HG03175 (cell line): Measurements from ENCODE around the gene PRSS33.

Source experiments
- ATAC-seq: cut with Tn5 transposase; IDR thresholded peaks from one replicate; pipeline ENCODE4 v1.9.1; 2021; ENCODE audit warnings: mild to moderate bottlenecking, moderate library complexity; ENCODE audit not compliant: unreplicated experiment

The PRSS33 gene, protein sequence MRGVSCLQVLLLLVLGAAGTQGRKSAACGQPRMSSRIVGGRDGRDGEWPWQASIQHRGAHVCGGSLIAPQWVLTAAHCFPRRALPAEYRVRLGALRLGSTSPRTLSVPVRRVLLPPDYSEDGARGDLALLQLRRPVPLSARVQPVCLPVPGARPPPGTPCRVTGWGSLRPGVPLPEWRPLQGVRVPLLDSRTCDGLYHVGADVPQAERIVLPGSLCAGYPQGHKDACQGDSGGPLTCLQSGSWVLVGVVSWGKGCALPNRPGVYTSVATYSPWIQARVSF

DNA sequence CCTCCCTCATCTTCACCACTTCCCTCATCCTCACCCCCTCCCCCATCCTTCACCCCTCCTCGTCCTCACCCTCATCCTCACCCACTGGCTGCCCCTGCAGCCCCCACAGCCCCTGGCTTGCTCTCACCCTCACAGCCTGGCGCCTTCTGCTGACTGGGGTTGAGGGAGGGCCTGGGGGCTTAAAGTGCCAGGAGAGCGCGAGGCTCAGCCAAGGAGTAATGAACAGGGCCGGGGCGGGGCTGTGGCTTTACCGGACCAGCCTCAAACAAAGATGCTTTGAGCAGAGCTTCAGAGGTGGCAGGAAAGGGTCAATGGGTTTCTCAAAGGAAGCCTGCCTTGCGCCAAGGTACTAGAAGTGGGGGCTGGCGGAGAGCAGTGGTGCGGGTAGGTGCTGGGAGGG, at the start of gene PRSS33:
PRSS33 (minus strand) TSS at position 155 of the 400 bp plus-strand sequence. CDS start 1,013 bp downstream, outside the sequence.
- no peak for ATAC-seq

DNA sequence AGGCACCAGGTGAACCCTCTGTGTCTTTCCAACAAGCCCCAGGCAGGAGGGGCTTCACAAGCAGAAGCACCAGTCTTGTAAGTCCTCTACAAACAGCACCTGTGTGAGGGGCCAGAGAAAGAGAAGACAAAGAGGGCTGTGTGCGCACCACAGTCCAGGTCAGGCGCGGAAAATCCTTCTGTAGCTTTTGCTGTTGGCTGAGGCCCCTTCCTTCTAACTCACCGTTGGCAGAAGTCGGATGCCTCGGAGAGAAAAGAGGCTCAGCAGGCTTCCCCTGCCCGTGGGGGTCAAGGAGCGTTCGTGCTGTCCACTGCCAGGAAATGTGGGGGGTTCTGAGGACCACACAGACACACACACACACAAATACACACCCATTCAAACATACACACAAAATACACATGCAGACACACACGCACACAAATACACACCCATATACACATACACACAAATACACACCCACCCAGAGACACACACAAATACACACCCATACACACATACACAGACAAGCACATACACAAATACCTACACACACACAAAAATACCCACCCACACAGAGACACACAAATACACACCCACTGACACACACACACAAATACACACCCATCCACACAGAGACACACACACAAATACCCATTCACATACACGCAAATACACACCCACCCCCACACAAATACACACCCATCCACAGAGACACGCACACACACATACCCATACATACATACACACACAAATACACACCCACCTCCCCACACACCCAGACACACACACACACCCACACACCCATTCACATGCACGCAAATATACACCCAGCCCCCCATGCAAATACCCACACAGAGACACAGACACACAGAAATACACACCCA, 49.5 kb upstream of the PRSS33 start:
- ATAC-seq, result no peak

DNA sequence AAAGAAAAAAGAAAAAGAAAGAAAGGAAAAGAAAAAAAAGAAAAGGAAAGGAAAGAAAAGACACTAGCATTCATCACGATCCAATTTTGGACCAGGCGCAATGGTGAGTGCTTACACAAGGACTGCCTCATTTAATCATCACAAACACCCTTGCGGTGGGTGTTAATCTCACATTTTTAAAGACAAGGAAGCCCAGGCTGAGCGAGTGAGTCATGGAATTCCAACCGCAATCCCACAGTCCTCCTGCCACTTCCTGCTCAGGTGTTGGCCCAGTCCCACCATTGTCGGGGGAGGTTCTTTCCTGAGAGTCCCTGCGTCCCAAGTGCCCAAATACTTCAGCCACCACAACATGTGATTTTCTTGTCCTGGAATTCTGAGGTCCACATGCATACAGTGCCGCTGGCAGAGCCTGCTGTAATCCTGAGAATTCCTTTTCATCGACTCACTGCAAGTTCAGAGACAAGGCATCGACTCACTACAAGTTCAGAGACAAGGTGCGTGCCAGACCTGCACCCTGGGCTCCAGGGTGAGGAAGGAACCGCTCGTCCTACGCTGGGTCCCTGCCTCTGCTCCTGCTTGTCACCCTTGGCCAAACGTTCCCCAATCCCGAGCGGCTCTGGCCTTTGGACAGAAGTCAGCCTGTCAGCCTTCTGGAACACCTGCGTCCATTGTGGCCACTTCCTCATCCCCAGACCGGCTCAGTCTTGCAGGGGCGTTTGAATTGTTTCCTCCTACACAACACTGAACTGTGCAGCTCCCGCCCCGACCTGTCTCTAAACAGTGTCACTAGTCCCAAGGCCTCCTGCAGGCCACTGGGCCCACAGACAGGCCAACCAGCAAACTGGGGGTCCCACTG, 48.5 kb upstream of the PRSS33 start:
- ATAC-seq, result no peak

DNA sequence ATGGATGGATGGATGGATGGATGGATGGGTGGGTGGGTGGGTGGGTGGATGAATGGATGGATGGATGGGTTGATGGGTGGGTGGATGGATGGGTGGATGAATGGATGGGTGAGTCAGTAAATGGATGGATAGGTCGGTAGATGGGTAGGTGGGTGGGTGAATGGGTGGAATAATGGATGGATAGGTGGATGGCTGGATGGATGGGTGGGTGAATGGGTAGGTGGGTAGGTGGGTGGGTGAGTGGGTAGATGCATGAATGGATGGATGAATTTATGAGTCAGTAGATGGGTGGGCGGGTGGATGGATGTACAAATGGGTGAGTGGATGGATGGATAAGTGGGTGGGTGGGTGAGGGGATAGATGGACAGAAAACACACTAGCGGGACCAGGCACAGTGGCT, 47.6 kb upstream of the PRSS33 start:
- no peak for ATAC-seq

DNA sequence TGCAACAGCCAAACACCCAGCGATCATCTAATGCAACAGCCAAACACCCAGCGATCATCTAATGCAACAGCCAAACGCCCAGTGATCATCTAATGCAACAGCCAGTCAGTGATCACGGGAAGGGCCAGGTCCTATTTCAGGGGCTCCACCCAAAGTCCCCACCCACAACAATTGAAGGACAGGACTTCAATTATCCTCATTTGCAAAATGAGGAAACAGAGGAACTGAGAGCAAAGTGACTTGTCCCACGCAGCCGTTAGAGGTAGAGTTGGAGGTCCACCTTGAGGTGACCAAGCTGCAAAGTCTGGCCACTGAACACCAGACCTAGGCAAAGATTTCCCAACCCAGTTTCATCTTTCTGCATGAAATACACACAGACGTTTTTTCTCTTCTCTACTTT, 46.4 kb upstream of the PRSS33 start:
- ATAC-seq, result no peak

DNA sequence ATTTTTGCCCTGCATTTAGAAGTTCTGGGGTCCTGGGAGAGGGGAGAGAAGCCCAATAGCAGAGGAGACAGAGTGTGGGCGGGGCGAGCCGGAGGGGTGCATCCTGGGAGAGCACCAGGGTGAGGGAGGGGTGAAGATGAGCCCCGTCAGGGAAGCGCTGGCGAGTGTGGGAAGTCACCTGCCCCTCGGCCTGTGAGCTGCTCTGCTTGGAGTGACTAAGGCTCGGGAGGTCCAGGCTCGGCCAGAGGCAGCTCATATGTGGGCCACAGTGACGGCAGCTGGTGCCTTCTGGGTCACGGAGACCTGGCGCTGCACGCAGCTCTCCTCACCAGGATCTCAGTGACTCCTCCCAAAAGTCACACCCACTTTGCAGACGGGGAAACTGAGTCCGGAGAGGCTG, 43.8 kb upstream of the PRSS33 start:
- no peak for ATAC-seq

DNA sequence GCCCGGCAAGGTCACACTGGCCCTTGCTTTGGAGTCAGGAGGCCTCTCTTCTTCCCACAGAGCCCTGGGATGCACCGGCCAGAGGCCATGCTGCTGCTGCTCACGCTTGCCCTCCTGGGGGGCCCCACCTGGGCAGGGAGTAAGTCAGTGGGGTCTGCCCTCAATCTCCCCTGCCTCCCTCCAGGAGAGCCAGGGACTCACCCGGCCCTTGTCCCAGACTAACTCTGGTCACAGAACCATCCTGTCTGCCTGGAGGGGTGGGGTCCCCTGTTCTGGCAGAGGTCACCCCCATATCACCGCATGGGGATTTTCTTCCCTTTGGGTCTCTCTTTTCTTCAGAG, 43.0 kb upstream of the PRSS33 start:
- no peak for ATAC-seq

DNA sequence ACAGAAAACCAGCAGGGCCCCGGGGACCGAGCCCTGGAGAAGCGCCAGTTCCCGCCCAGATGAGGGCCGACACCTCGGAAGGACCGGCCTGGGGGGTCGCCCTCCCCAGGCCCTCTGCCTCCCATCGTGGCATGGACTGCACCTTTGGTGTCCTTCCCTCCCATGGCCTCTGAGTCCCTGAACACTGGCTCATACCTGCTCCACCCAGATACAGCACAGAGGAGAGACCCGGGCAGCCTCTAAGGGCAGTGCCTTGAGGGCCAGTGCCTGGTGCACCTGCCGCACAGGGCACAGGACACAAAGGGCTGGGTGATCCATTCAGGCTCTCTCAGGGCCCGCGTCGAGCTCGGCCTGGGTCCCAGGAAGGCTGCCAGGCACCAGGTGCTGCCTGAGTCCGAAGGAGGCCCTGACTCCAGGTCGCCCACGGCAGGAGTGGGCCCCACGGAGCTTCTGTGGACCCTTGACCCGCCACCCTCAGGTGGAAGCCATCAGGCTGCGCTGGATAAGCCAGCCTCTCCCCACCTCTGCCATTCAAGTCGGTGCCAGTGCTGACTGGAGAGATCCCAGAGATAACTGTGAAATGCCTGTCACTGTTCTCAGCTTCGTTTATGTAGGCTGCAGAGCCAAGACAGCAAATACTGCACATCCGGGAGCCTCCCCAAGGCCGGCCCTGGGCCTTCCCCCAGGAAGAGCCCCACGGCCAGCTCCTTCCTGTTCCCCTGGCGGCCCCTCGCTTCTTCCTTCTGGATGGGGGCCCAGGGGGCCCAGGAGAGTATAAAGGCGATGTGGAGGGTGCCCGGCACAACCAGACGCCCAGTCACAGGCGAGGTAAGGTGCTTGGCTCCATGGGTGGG, 42.4 kb upstream of the PRSS33 start, which contains the start of gene ZG16B:
ZG16B (plus strand) TSS at position 803 of the 854 bp plus-strand sequence. CDS start 139 bp downstream, outside the sequence.
- ATAC-seq, result no peak

DNA sequence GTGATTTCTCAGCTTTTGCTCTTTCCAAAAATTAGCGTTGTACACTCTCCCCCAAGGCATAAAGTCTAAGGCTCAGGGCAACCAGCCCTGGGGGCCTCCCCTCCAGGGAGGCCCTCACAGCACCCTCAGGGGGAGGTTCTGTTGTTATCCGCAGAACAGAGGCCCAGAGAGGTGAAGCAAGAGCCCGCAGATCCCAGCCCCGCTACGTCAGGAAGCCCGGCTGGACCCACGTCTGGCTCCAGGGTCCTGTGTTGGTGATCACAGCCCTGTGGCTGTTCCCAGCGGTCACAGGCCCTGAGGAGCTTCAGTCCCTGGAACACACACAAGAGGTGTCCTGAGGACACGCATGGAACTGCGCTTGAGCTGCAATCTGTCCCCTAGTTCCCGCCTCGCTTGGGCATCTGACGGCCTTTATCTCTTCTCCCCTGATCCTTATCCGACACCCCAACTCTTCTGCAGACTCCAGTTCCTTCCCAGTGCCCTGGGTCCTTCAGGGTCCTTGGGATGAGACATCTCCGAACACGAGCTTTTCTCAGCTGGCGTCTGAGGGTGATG, 41.6 kb upstream of the PRSS33 start:
- no peak for ATAC-seq

DNA sequence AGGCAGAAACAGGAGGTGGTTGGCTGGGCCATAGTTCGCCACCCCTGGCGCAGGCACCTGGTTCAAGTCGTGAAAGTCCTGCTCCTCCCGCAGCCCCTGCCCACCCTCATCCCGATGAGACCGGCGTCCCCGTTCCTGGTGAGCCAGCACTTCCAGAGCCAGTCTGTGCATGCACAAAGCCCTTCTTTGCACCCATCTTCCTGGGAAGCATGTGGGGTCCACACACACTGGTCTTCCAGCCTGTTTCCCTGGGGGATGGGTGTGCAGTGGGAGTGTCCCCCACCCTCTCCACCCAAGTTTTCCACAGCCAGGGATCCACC, 41.1 kb upstream of the PRSS33 start:
- no peak for ATAC-seq

DNA sequence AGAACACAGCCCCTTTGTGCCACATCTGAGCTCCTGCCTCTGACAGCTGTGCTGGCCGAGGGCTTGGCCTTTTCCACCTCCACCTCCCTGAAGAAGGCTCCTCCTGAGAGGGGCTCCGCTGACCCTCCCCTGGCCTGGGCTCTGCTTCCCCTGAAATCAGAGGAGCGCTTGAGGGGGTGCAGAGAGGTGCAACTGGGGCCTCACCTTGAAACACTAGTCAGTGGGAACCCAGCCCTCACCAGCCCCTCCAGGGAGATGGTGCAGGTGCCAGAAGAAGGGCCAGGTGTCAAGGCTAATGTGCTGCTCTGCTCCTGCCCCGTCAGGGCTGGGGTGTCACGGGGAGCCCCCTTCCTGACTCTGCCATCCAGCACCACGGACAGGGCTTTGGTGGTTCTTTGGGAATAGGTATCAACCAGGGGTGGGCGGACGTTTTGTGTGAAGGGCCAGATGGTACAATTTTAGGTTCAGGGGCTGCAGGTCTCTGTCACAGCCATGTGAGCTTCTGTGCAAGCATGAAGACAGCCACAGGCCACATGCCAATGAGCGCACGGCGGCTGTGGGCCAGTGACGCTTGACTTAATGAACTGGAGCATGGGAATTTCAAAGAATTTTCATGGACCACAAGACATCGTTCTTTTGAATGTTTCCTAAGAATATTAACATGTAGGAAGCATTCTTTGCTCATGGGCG, 40.6 kb upstream of the PRSS33 start:
- ATAC-seq, result no peak

DNA sequence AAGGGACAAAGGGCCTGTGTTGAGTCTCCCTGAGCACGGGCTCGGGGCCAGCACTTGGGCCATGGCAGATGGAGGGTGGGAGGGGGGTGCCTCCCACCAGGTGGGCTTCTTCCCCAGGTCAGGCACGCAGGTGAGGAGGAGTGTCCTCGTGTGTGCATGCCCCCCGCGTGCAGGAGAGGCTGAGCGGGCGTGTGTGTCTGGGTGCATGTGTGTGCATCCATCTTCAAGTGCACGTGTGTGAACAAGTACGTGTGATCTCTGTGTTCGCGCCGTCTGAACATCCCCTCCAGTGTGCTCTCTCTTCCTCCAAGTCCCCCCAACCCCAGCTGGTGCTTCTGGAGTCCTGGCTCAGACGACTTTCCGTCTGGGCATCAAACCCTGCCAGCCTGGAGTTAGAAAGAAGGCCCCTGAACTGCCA, 40.0 kb upstream of the PRSS33 start:
- no peak for ATAC-seq

DNA sequence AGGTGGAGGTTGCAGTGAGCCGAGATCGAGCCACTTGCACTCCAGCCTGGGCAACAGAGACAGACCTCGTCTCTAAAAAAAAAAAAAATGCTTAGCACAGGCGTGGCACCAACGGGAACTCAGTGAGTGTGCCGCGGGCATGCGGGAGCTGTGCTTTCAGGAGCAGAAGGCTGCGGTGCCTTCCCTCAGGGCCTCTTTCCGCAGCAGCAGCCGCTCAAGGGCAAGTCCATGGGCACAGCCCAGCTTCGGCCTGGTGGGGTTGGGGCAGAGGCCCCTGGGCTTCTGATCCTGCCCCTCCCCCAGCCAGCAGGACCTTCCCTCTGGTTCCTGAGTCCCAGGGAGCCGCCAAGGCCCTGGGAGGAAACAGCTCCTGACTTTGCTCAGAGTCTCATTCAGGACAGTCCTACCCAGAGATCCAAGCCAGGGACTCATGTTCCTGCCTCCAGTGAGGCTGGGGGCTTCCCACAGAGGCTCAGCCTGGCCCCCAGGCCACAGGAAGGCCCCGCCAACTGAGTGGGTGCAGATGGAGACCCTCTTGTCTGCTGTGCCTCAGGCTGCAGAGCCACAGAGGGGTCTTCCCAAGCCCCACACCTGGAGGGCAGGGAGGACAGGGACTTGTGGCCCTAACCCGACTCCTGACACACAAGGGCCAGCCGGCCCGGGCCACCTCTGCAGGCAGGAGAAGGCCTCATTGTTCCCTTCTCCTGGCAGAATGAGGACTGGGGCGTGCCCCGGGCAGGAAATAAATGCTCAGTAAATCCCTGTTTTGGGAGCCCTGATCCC, 39.4 kb upstream of the PRSS33 start:
- ATAC-seq, result no peak

DNA sequence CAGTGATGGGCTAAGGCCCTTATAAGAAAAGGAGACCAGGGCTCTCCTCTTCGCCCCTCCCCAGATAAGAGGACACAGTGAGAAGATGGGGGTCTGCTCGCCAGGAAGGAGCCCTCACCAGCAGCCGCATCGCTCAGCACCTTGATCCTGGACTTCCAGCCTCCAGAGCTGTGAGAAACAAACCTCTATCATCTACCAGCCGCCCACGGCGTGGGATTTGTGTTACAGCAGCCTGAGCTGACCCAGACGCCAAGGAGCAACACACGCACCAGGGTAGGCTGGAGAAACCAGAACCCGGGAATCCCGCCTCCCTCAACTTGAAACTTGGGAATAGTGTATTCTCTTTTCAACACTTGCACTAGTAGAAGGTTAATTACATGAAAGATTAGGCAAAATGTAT, 38.5 kb upstream of the PRSS33 start:
- no peak for ATAC-seq

DNA sequence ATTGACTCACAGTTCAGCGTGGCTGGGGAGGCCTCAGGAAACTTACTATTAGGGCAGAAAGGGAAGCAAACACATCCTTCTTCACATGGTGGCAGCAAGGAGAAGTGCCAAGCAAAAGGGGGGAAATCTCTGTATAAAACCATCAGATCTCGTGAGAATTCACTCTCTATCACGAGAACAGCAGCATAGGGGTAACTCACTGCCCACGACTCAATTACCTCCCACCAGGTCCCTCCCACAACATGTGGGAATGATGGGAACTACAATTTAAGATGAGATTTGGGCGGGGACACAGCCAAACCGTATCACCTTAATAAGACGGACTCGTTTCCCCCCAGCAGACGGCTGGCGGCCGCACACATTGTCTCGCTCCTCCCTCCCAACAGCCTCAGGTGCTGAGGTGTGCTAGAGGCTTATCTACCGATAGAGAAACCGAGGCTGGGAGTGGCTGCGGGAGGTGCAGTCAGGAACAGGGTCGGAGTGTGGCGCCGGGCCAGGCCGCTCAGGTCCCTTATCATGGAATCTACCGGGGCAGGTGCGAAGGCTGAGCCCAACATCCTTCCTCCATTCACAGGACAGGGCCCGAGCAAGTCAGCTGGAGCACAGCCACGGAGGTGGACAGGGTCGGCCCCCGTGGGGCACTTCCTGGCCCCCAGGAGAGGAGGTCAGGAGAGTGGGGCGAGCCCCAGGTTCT, 37.8 kb upstream of the PRSS33 start:
- ATAC-seq, result no peak

DNA sequence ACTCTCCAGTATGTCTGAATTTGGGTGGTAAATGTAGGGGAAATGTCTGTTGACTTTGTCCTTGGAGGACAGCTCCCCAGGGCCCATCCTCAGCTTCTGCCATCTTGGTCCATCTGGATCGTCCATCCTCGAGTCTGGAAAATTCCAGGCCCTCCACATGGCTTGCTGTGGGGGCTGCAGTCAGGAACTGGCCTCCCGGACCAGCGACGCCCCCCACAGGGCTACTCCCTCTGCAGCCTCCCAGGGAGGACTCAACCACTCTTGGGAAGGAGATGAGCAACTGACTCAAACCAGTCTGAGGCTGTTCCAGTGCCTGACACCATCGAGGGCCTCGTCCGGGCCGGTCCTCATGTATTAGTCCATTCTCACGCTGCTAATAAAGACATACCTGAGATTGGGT, 37.3 kb upstream of the PRSS33 start:
- ATAC-seq, result no peak

DNA sequence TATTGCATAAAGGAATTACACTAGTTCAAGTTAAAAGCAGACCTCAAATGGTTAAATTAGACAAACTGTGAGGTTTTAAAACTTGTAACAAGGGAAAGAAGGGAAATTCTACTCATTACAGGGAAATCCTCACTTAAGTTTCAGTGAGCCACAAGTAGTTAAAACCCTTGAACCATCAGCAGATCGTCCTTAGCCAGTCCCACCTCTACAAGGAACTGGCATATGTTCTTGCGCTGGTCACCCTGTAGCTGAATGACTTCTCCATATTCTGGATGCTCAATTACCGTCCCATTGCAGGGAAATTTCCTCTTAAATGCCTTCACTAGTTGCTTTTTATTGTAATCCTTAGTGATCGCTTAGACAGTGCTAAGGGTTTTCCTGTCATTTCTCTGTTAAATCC, 35.1 kb upstream of the PRSS33 start:
- no peak for ATAC-seq

DNA sequence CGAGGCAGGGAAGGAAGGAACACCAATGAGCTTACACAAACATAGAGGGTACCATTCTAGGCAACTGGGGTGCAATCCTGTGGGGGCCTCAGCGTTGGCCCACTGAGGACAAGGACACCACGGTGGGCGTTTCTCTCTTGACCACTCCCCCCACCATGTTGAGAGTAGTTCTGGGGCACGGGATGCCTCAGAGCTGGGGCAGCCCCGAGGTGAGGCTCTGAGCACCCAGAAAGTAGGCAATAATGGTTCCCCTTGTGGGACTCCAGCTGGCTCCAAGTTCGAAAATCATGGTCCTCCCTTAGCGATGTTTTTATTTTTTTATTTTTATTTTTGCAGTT, 34.8 kb upstream of the PRSS33 start:
- no peak for ATAC-seq
